Activated CD4-positive, alpha-beta T cell treated with anti-CD3 and anti-CD28 coated beads, Interleukin-2, amount 50 U/mL, for 48 hours (primary cell): ENCODE data around the gene RETREG1.
"Not testable (repeated sequence)": the region's sequence is repeated elsewhere in the genome, so short reads cannot be mapped to it uniquely, and the experiment has no call there.

Experiments used
- DNase-seq, 2 experiments: peaks; one replicate each; pipeline ENCODE4 v3.0.0-alpha.2; 2020

The RETREG1 gene

DNA sequence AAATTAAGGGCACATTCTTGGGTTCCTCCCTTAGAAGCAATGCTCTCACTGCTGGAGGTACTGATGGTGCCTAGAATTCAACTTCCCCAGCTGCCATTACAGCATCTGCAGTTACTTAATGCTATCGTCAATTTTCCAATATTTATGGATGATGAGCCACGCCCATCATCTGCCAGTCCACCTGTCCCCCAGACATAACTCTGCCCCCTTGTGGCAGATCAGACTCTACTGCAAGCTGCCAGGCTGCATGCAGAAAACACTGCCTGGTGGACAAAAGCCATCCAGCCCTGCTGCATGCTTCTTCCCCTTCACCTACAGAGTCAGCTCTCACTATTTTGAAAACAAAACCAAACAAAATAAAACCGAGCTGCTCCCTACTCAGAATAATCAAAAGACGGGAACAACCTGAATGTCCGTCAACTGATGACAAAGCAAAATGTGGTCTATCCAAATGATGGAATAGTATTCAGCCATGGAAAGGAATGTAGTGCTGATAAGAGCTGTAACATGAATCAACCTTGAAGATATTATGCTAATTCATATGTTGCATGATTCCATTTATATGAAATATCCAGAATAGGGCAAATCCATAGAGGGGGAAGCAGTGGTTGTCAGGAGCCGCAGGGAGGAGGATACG is 66.4 kb downstream of the RETREG1 start:
- DNase-seq, result peak; percentile 35 to 48

DNA sequence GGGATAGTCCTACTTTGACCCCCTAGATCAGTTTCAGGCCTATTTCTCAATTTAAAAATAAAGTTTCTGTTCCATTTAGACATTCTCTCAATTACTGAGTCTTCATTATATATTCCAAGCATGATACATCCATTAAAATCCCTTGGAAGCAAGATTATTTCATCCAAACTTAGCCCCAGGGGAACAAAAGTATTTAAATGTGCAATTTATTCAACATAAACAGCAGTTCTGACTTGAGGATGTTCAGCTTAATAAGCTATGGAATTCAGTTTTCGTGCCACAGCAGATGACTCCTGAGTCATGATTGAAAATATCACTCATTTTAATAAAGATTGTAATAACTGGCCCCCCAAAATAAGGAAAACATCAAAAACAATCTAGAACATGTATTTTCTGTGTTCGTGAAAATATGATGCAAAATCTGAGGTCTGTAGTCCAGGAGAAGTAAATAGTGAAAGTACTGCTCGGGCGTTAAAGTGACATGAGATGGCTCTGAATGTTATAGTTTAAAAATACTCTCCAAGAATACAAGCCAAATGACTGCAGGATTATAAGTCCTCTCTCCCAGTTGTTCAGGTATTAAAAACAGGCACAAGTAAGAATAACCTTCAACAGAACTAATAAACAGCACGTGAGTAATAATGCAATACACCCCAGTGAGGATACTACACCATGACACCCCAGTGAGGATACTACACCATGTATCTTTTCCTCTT is 67.1 kb downstream of the RETREG1 start:
- no peak for DNase-seq

DNA sequence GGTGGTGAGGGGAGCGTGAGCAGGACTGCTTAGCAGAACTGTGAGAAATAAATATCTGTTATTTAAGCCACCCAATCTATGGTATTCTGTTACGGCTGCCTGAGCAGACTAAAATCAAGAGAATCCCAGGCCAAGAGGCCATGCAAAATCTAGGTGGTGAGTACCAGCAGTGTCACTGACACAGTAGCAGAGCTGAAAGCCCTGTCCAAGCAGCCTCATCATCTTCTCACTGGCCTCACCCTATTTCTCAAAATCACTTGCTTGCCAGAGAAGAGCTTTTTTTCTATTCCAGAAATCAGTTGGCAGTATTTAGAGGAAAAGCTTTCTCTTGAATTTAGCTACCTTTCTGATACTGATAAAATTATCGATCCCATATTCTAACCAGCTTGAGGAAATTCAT is 68.0 kb downstream of the RETREG1 start:
- no peak for DNase-seq

DNA sequence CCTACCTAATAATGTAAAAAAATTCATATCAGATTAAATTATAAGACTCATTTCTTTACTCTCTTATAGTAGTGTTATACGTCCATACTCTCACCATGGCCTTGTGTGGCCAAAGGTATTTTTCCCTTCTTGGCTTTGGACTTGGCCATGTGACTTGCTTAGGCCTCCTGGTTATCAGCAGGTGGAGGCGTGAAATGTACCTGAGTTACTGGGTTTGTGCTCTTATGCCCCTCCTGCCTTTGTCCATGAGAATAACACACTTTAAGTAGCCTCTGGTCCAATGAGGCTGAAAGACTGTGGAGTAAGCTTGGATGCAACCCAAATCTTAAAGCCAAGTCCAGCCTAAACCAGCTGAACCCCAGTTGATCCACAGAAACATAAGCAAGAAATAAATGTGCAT is 68.7 kb downstream of the RETREG1 start:
- DNase-seq, result no peak

DNA sequence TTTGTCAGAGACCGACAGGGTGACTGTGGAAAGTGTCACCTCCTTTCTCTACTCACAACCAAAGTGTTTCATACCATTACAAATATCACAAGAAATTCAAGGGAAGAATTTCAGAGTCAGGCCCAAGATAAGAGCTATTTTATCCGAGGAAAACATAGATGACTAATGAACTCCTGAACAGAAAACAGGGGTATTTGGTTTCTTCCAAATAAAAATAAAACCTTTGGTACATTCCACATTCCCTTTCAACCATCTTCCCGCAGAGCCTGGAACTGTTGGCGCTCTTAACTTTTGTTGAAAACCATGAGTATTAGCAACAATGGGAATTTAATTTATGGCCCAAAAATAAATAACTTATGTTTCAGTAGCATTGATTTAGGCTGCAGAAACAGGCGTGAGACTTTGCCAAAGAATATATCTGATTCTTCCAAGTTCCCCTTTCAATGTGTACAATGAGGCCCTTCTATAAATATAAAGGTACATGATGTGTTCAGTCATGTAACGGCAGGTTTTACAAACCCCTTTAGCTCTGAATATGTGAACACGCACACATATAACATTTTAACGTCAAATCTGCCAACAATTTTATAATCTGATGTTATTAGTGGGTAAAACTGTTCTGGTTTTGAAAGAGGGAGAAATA is 69.5 kb downstream of the RETREG1 start:
- DNase-seq, result no peak

DNA sequence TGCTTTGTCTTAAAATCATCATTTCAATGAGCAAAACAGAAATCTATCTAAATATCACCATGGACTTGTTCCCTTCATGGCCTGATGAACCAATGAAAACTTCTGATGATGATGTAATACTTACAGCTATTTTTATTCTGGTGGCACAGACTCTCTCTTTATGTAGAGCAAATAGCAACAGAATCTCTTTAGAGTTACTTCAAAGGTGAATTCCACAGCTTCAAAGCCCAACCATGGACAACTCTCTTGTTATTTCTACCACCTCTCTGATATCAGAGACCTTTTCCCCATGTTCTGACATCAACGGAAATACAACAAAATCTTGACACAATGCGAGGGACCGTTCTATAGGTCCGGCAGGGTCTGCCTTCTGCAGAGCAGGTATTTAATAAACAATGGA is 70.1 kb downstream of the RETREG1 start:
- no peak for DNase-seq

DNA sequence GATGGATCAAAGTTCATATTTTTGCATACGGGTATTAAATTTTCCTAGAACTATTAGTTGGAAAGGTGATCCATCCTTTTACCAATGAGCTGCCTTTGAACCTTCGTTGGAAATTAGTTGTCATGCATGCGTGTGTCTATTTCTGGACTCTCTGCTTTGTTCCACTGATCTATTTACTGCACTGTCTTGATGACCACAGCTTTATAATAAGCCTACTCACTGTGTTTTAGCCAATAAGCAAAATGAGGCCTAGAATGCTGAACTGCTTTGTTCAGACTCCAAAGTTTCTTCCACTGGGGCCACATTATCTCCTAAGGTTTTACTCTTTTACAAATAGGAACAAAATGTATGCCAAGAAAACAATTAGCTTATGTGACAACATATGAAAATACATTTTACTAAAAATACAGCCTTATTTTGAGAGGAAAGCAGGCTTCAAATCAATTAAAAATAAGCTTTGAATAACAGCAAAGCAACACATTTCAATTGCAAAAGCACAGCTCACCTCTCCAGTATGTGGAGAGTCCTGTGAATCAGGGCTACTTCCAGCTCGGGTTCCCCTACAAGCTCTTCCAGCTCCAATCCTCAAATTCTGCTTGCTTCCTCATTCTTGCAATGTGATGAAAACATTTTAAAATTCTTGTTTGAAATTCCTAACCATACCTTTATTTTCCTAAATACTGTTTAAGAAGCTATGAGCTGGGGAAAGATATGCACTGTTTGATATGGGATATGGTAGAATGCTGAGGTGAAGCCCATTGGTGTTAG is 72.0 kb downstream of the RETREG1 start:
- no peak for DNase-seq

DNA sequence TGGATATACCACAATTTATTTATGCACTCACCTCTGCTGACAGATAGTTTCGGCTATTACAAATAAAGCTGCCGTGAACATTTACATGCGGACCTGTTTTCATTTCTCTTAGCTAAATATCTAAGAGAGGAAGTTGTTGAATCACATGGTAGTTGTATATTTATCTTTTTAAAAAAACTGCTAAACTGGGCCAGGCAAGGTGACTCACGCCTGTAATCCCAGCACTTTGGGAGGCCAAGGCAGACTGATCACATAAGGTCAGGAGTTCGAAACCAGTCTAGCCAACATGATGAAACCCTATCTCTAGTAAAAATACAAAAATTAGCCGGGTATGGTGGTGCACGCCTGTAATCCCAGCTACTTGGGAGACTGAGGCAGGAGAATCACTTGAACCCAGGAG is 73.6 kb downstream of the RETREG1 start:
- not testable (repeated sequence) for DNase-seq

DNA sequence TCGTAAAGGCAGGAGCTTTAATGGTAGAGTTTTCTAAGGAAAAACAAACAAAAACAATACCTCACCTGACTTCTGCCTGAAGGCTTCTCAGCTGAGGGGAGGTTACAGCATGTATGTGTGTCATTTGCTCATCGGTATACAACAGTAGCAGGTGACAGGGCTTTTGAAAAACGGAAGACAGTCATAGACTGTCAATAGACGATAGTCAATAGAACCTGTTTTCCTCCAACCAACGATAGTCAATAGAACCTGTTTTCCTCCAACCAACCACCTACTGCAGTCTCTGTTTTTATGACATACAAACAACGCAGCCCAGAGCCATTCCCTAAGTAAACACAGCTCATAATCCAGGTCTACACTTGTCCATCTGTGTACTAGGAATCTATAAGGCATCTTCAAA is 74.6 kb downstream of the RETREG1 start:
- DNase-seq, result no peak

DNA sequence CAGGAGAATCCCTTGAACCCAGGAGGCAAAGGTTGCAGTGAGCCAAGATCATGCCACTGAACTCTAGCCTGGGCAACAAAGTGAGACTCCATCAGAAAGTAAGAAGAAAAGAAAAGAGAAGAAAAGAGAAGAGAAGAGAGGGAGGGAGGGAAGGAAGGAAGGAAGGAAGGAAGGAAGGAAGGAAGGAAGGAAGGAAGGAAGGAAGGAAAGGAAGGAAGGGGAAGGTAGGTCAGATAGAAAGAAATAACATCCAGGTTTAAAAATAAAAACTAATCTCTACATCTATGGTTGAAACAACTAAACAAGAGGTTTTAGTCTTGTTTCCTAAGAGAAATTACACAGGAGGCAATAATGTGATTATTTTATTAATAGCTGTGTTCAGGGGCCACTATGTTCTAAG is 75.2 kb downstream of the RETREG1 start:
- DNase-seq, result not testable (repeated sequence)

DNA sequence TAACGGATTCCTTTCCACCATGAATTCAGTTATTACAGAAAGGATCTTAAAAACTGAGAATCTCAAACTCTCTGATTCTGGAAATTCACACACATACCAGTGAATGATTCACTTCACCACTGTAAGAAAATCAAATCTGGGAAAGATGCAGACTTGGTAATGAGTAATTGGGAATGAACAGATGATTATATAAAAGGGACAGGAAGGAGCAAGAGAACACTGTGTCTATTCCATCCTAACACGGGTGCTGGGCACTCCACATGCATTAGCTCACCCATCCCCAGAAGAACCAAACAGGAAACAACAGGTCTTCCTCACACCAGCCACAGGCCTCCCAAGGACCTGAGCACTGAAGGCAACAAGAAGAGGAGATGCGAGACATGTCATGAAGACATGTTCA is 76.4 kb downstream of the RETREG1 start:
- no peak for DNase-seq

DNA sequence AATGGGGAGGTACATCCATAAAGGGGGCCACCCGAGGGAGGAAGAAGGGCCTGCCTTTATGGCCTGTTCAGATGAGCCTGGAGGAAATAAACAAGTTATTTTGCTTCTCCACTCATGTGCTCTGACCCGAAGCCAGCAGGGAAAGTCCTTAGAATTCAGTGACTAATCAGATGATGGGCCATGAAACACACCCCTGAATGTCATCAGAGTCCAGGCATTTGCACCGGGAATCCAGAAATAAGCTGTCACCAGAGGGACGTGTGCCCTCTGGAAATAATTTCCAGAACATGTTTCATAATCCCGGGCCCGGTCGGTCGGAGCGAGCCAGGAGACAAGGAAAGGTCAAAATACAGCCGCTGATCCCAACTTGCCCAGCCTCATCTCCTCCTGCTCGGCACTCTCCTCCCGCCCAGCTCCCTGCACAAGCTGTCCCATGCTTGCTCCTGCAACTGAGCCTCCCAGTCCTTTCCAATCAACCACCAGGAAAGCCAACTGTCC is 77.6 kb downstream of the RETREG1 start:
- DNase-seq, result no peak

DNA sequence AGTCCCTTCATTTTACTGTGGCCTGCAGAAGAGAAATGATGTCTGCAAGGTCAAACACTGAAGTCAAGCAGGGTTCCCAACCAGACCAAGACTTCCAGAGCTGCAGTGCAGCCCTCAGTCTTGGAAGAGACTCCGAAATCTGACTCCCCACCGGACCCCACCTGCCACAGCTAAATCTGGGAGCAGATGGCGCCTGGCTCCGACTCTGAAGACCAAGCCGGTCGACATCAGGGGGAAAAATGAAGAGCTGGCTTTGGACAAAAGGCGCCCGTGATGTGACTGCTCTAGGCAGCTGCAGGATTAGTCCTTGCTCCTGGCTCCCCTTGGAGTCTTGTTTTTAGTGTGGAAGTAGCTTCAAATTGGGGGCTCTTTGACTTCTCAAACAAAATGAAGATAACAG is 78.8 kb downstream of the RETREG1 start:
- DNase-seq, result no peak

DNA sequence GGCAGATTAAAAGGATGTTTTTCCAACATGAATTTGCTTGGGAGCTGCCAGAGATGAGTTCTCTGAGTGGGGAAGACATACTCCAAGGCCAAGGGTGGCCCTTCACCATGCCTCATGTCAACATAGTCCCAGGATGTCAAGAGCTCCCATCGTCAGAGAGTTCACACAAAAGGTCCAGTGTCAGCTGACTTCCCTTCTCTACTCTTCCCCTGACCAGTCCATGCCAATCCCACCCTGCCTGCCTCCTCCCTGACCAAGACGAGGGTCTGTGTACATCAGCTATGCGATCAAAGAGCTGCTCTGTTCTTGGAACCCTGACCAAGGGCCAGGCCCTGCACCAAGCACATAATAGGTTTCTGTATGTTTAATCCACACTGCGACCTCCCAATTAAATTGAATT is 80.0 kb downstream of the RETREG1 start:
- DNase-seq, result no peak

DNA sequence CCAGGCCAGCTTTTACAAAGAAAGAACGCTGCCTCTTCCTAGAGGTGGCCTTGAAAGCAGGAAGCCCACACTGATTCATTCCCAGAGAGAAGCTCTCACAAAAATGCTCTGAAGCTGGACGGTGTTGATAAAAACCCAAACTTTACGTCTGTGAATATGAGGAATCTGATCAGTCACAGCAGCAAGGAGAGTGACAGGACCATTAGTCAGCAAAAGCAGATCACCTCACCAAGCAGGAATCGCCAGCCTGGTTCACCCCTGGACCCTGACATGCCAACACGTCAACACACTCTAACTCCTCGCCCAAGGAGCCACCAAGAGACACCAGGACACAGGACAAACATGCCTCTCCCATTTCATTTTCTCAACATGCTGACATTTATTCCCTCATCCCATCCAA is 80.6 kb downstream of the RETREG1 start:
- DNase-seq, result no peak

DNA sequence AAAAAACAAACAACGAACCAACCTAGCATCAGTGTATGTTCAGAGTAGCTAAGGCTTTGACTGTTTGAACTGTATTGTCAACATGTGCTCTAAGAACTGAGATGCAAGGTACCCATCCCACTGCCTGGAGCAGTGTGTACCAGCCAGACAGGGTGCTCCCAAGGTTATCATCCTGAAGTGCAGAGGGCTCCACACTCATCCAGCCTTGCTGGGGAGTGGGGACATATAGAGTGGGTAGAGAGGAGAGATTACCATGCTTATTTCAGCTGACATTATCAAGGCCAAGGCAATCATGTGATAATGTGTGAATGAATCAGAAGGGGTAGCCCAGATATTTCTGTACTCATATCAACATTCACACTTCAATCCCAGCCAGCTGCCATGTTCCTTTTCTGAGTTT is 82.5 kb downstream of the RETREG1 start:
- no peak for DNase-seq

DNA sequence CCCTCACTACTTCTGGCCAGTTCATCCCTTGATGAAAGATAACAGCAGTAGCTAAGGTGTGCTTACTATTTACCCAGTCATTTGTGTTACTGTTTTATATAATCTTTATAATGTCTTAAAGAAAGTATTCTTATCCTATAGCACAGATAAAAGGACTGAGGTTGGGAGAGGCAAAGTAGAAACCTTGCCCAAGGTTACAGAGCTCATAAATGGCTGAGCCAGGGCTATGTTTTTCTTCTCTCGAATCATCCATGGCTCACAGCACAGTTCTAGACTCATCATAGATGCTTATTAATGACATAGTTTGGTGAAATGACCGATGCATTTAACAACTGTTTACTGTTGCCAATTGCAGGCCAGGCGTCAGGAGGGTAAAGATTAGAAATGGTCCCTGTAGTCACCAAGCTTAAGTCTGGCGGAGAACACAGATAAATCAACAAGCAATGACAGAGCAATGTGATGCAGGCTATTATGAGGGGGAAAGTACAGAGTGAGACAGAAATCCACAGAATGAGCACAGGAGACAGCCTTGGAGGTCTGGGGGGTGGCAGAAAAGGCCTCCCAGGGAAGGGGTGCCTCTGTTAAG is 85.6 kb downstream of the RETREG1 start:
- DNase-seq, result no peak

DNA sequence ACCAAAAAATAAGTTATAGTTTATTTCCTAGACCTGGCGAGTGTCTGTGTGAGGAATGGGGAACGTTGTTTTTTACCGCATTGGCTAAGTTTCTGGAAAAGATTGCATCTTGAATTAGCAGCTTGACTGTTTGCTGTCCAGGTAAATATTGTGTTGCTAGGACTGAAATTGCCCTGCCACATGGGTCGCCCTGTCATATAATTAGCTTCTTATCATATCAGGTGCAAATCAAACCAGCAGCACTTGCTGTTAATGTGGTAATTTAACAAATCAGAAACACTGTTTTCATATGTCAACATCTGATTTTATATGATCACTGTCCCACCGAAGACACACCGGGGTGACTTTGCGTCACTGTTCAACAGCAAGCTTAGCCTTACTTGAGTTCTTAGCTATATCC is 87.5 kb downstream of the RETREG1 start:
- no peak for DNase-seq

DNA sequence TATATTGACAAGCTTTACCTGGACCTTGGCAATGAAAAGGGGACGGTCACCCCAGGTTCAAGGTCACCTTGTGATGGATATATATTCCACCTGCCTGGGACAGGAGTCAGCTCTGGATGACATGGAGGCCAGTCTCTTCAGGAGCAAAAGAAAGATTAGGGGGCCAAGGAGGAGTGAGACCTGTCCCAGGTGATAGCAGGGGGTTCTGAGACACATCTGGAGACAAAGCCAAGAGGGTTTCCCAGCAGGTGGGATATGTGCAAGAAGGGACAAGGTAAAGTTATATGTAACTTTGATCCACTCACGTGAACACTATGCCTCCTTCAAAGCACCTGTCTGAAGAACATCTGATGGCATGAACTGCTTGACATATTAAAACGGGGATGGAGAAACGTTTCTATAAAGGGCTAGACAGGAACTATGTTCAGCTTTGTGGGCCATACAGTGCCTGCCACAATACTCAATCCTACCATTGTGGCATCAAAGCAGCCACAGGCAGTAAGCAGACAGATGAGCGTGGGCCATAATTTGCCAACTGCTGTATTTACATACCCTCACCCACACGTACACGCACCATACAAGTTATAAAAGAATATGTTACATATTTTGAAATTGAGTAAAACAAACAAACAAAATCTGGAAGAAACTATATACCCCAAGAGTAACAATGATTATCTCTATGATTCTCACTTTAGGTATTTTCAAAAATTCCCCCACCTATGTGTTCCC is 88.3 kb downstream of the RETREG1 start:
- DNase-seq, result no peak

DNA sequence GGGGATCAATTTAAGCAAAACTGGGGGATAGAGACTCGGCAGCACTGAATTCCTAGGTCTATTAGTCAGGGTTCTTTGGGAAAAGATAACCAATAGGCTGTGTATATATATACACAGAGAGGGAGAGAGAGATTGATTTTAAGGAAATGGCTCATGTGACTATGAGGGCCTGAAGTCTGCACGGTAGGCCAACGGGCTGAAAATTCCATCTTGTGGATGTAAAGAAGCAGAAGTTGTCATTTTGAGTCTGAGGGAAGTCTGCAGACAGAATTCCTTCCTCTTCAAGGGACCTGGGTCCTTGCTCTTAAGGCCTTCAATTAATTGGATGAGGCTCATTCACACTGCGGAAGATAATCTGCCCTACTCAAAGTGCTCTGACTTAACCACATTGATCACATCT is 91.1 kb downstream of the RETREG1 start:
- DNase-seq, result no peak

DNA sequence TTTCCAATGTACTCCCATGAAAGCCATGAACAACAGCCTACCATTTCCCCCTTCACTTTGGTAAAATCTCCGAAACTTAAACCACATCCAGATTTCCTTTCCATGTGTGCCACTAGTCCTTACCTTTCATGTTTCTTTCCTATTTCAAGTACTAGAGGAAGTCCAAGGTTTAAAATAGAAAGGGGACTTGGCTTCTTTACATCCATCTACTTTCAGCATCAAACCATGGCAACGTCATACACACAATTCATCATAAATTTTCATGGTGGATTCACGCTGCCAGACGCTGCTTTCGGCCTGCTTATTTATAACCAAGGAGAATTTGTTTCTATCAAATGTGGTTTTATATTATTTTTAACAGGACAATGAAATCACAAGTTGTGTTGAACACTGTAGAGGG is 92.5 kb downstream of the RETREG1 start:
- DNase-seq, result no peak
